BJ (cell line): ENCODE results near the gene MARCHF6. TPM values are rescaled to one million over a fixed set of nuclear protein-coding genes. Genes with fewer than 3 reads are reported as not detected.

ENCODE experiments used
- CTCF ChIA-PET: fragments of 350-600 bp; formaldehyde crosslinking; extraction: SDS; loops from one replicate; lab custom pipeline; 2021; ENCODE audit warnings: antibody characterized with exemption, inconsistent platforms; lab: Yijun Ruan, JAX
- POLR2A ChIA-PET: fragments of 300-600 bp; sonication (Branson Sonifier 250); formaldehyde crosslinking; extraction: SDS; loops from one replicate; lab custom pipeline; 2021; ENCODE audit warnings: antibody characterized with exemption; lab: Charles Lee
- DNase-seq: peaks from one replicate; pipeline ENCODE4 v3.0.0-alpha.2; 2011; ENCODE audit warnings: low read depth
- H3K27me3 ChIP-seq: 2 replicates; pipeline ENCODE4 v1.6.0; 2011; ENCODE audit warnings: low read length; ENCODE audit not compliant: control insufficient read depth, insufficient read depth
- H3K36me3 ChIP-seq: 2 replicates; pipeline ENCODE4 v1.5.1; 2011; ENCODE audit warnings: low read length; ENCODE audit not compliant: control insufficient read depth, insufficient read depth
- H3K4me3 ChIP-seq: 2 replicates; pipeline ENCODE4 v1.5.1; 2011; ENCODE audit warnings: low read depth, mild to moderate bottlenecking, control low read depth, low read length
- CTCF ChIP-seq: IDR thresholded peaks from 2 replicates; pipeline ENCODE4 v1.5.1; 2011; ENCODE audit warnings: low read depth, mild to moderate bottlenecking, control low read depth, inconsistent platforms, low read length, moderate library complexity; ENCODE audit not compliant: insufficient read depth
- polyA plus RNA-seq: library from polyadenylated mRNA; depleted of rRNA; stranded (reverse); fragments of >200 nt; gene quantifications from 2 replicates; pipeline ENCODE4 v1.2.3, GENCODE V29; 2011; rRNA removed
- small RNA-seq: library from RNA; depleted of rRNA; stranded (forward); fragments of <200 nt; gene quantifications from one replicate; pipeline ENCODE3, GENCODE V24; 2012; ENCODE audit warnings: low replicate concordance, low read depth; ENCODE audit not compliant: insufficient read length

MARCHF6 gene
- polyA plus RNA-seq, 1 experiment, result 110 TPM

DNA sequence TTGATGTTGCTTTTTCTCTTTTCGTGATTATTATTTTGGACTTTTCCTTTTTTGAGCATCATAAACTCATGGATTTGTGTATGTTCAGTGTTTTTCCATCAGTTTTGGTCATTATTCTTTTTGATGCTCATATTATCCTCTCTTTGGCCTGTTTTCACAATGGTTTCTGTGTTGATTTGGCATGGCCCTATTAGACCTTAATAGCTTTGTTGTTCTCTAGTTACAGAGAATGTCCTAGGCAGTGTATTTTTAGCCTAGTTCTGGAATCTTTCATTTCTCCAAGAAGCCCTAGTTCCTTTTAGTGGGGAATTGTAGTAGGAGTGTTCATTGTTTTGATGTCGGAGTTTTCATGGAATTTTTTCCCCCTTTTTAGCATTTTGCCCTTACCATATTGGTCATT is 46.9 kb downstream of the MARCHF6 start:
- POLR2A ChIA-PET, result no interaction called here
- no peak overlapping the region for H3K4me3 ChIP-seq
- CTCF ChIA-PET, result no interaction called here
- H3K36me3 ChIP-seq, result peaks cover 14% of the 10 kb centered on the region
- TF ChIP-seq CTCF, result no peak
- H3K27me3 ChIP-seq, result no peaks in the 10 kb centered on the region
- no peak for DNase-seq

DNA sequence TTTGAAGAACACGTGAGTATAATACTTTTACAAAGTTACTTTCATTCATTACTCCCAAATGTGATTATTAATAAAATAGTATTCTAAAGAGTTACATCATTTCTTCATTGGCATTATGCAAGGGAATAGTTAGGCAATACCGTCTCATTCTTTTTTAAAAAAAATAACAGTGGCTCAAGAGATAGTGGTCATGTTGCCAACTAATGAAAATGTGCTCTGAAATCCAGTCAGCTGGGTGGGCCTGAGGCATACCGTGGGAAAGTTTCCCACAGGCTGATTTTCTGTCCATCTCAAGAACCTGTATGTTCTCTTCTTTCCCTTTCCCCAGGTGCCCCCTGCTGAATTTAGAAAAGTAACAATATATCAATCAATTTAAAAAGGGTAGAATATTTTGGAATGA is 47.3 kb downstream of the MARCHF6 start:
- ChIA-PET POLR2A (no interaction called here), CTCF (no interaction called here)
- DNase-seq, result peak; percentile 10
- H3K4me3 ChIP-seq, result no peak overlapping the region
- TF ChIP-seq CTCF, result no peak
- no peaks in the 10 kb centered on the region for H3K27me3 ChIP-seq
- H3K36me3 ChIP-seq, result peaks cover 14% of the 10 kb centered on the region

DNA sequence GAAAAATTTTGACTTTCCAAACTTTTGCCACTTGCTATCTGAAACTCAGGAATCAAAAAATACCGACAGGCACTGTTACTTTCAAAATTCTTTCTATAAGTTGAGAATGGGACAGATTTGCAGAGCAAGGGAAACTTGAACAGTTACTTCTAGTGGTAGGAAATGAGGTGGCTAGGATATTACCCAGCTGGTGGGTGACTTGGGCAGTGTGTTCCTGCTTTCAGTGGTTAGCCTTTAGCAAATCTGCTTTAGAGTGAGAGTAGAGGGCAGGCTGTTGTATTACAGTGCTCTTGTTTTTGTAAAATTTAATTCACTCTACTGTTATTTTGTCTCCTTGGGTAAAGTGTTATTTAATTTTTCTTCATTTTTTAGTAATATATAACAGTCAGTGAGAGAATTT is 48.0 kb downstream of the MARCHF6 start:
- CTCF ChIA-PET, result no interaction called here

More for the DNA sequence above, 48.0 kb downstream of the MARCHF6 start:
- no peaks in the 10 kb centered on the region for H3K27me3 ChIP-seq
- DNase-seq, result no peak
- peaks cover 13% of the 10 kb centered on the region for H3K36me3 ChIP-seq
- POLR2A ChIA-PET, result no interaction called here
- no peak overlapping the region for H3K4me3 ChIP-seq
- no peak for TF ChIP-seq CTCF

Small RNA genes within 50 kb of the gene (small RNA-seq; reads per million reads assigned to genes)
- not detected for gene RF00019

Other genes with a start within 250 kb of the MARCHF6 start
- gene ATPSCKMT, start 103.8 kb upstream of the MARCHF6 start, polyA plus RNA-seq, result 20.6 and 28.6 TPM in 2 replicates
- 374 and 413 TPM in 2 replicates for gene CCT5, start 103.4 kb upstream of the MARCHF6 start, polyA plus RNA-seq
- gene CMBL, start 45.8 kb upstream of the MARCHF6 start, polyA plus RNA-seq, result 23.8 and 29.9 TPM in 2 replicates
- 0.54 TPM in 2 replicates for gene ROPN1L, start 88.2 kb downstream of the MARCHF6 start, polyA plus RNA-seq
- 2.4 and 3.4 TPM in 2 replicates for gene ANKRD33B, start 210.4 kb downstream of the MARCHF6 start, polyA plus RNA-seq